AG08396 (cell line): ENCODE data around the gene USP12.
A peak's percentile ranks its signal among the peaks of the same experiment; 100 is the strongest.
"Not testable (repeated sequence)": the region's sequence is repeated elsewhere in the genome, so short reads cannot be mapped to it uniquely, and the experiment has no call there.

Experiments used
- DNase-seq: peaks from one replicate; pipeline ENCODE4 v3.0.0; 2012; ENCODE audit warnings: low spot score, mixed read lengths

The USP12 gene

GRCh38 chr13:27171244-27171826, at the start of gene USP12:
USP12 (minus strand) TSS chr13:27171811; CDS start chr13:27171639, 172 bp downstream.
- peak; percentile 49 for DNase-seq

GRCh38 chr13:27219611-27220010, 48.0 kb upstream of the USP12 start:
- DNase-seq: no peak

GRCh38 chr13:27218861-27219260, 47.2 kb upstream of the USP12 start:
- not testable (repeated sequence) for DNase-seq

- not testable (repeated sequence) for DNase-seq
These were observed 46.2 kb upstream of the USP12 start for GRCh38 chr13:27217791-27218190.

GRCh38 chr13:27213386-27213785, 41.8 kb upstream of the USP12 start:
- DNase-seq: not testable (repeated sequence)

- no peak for DNase-seq
These were observed 40.3 kb upstream of the USP12 start for GRCh38 chr13:27211771-27212364.

GRCh38 chr13:27211271-27211670, 39.7 kb upstream of the USP12 start:
- DNase-seq: no peak

GRCh38 chr13:27208514-27208913, 36.9 kb upstream of the USP12 start:
- no peak for DNase-seq

GRCh38 chr13:27203854-27204253, 32.2 kb upstream of the USP12 start:
- no peak for DNase-seq

GRCh38 chr13:27203186-27203585, 31.6 kb upstream of the USP12 start:
- DNase-seq: no peak

- peak; percentile 9 for DNase-seq
These were observed 30.1 kb upstream of the USP12 start for GRCh38 chr13:27201661-27202060.

GRCh38 chr13:27200413-27201070, 28.9 kb upstream of the USP12 start:
- no peak for DNase-seq

GRCh38 chr13:27199696-27200095, 28.1 kb upstream of the USP12 start:
- DNase-seq: no peak

- DNase-seq: no peak
These were observed 27.6 kb upstream of the USP12 start for GRCh38 chr13:27199211-27199610.

- peak; percentile 73 for DNase-seq
These were observed 23.5 kb upstream of the USP12 start for GRCh38 chr13:27194895-27195764.

GRCh38 chr13:27194209-27194608, 22.6 kb upstream of the USP12 start:
- no peak for DNase-seq

GRCh38 chr13:27193496-27193895, 21.9 kb upstream of the USP12 start:
- DNase-seq: no peak

GRCh38 chr13:27192973-27193372, 21.4 kb upstream of the USP12 start:
- no peak for DNase-seq

GRCh38 chr13:27192367-27192766, 20.8 kb upstream of the USP12 start:
- not testable (repeated sequence) for DNase-seq

GRCh38 chr13:27189192-27189591, 17.6 kb upstream of the USP12 start:
- no peak for DNase-seq

- DNase-seq: no peak
These were observed 16.6 kb upstream of the USP12 start for GRCh38 chr13:27188239-27188638.

GRCh38 chr13:27186295-27186694, 14.7 kb upstream of the USP12 start:
- DNase-seq: no peak
